ENCODE data around the gene RAMACL.

RAMACL gene

GRCh38 chr6:166572370-166573261, 13.9 kb downstream of the RAMACL start:
- ChIA-PET CTCF (interaction anchor here (0.6 kb wide), 2 partner anchors 7 to 18 kb away, joined by 3 to 4 read pairs; no protein-coding TSS in a partner anchor), POLR2A (no interaction called here)
- Histone ChIP-seq H3K9me3 (ENCODE audit: control insufficient read depth, insufficient read depth, low read depth, low read length) (no peaks in the 10 kb centered on the region), H3K27ac (ENCODE audit: extremely low read depth, low read depth, low read length) (no peak overlapping the region), H3K4me3 (ENCODE audit: low read depth, low read length) (no peak overlapping the region), H3K36me3 (ENCODE audit: control insufficient read depth in 2 of 2, insufficient read depth in 1 of 2, low read length in 2 of 2) (no peaks in the 10 kb centered on the region), H3K4me1 (ENCODE audit: control insufficient read depth, insufficient read depth, low read length) (peaks cover 8% of the 10 kb centered on the region)
- TF ChIP-seq, protein P1, sequence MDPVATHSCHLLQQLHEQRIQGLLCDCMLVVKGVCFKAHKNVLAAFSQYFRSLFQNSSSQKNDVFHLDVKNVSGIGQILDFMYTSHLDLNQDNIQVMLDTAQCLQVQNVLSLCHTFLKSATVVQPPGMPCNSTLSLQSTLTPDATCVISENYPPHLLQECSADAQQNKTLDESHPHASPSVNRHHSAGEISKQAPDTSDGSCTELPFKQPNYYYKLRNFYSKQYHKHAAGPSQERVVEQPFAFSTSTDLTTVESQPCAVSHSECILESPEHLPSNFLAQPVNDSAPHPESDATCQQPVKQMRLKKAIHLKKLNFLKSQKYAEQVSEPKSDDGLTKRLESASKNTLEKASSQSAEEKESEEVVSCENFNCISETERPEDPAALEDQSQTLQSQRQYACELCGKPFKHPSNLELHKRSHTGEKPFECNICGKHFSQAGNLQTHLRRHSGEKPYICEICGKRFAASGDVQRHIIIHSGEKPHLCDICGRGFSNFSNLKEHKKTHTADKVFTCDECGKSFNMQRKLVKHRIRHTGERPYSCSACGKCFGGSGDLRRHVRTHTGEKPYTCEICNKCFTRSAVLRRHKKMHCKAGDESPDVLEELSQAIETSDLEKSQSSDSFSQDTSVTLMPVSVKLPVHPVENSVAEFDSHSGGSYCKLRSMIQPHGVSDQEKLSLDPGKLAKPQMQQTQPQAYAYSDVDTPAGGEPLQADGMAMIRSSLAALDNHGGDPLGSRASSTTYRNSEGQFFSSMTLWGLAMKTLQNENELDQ (tag by site-specific recombination; IDR thresholded peaks at IDR 0.05; ENCODE audit: low read depth) = no peak
- TF ChIP-seq, protein P2, sequence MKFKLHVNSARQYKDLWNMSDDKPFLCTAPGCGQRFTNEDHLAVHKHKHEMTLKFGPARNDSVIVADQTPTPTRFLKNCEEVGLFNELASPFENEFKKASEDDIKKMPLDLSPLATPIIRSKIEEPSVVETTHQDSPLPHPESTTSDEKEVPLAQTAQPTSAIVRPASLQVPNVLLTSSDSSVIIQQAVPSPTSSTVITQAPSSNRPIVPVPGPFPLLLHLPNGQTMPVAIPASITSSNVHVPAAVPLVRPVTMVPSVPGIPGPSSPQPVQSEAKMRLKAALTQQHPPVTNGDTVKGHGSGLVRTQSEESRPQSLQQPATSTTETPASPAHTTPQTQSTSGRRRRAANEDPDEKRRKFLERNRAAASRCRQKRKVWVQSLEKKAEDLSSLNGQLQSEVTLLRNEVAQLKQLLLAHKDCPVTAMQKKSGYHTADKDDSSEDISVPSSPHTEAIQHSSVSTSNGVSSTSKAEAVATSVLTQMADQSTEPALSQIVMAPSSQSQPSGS (tag by site-specific recombination; IDR thresholded peaks at IDR 0.05; ENCODE audit: low read depth) = peak; percentile 54; the same call in 1 of the 2 replicates
- TF ChIP-seq SCRT2 (tag by site-specific recombination; IDR thresholded peaks at IDR 0.05) (peak; percentile 95), ZNF18 (tag by site-specific recombination; IDR thresholded peaks at IDR 0.05) (no peak), PRDM6 (tag by site-specific recombination; IDR thresholded peaks at IDR 0.05) (peak; percentile 46; the same call in 1 of the 2 replicates), ZNF629 (tag by site-specific recombination; IDR thresholded peaks at IDR 0.05) (0 out of 2 replicates have a peak, but pooled peaks have one; percentile 38), OSR2 (tag by site-specific recombination; IDR thresholded peaks at IDR 0.05) (no peak), ZBTB21 (tag by site-specific recombination; IDR thresholded peaks at IDR 0.05) (peak; percentile 29; the same call in 1 of the 2 replicates)

DNA sequence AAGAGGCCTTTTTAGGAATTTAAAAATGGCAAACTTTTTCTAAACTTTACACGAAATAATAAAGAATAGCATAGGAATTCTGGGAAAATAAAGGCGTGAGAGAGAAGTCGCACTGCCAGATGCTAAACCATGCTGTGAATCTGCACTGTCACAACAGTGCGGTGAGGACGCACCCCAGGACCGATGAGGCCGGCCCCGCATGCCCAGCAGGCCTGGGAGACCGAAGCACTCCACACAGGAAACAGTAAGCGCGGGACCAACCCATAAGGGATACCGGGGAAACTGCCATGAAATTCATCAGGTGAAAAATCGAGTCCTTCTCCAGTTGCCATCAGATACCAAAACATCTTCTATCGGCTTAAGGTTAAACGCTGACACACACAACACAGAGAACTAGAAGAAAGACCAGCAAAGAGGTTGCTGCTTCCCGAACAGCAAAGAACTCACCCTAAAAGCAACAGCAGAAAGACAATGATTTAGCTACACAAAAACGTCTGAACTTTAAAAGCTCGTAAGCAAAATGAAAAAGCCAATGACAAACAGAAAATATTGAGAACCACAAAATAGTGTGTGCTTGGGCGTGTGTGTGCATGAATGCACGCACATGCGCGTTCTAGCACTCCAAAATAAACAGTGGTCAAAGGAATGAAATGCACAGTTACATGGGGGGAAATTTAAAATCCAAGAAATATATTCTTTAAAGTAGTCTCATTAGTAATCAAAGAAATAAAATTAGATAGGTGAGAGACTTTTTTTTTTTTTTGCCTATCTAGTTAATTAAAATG, 15.4 kb downstream of the RAMACL start:
- CTCF ChIA-PET = interaction anchor here (0.6 kb wide), 1 partner anchor 9 kb away, joined by 3 read pairs; no protein-coding TSS in a partner anchor

More for the DNA sequence above, 15.4 kb downstream of the RAMACL start:
- Histone ChIP-seq H3K36me3 (ENCODE audit: control insufficient read depth in 2 of 2, insufficient read depth in 1 of 2, low read length in 2 of 2) (no peaks in the 10 kb centered on the region), H3K27ac (ENCODE audit: extremely low read depth, low read depth, low read length) (no peak overlapping the region), H3K4me3 (ENCODE audit: low read depth, low read length) (no peak overlapping the region), H3K9me3 (ENCODE audit: control insufficient read depth, insufficient read depth, low read depth, low read length) (no peaks in the 10 kb centered on the region), H3K4me1 (ENCODE audit: control insufficient read depth, insufficient read depth, low read length) (peaks cover 8% of the 10 kb centered on the region)
- TF ChIP-seq ZNF211 (tag by site-specific recombination; IDR thresholded peaks at IDR 0.05; ENCODE audit: low read depth) = no peak
- TF ChIP-seq ZBTB44 (tag by site-specific recombination; IDR thresholded peaks at IDR 0.05) = peak; percentile 36; the same call in 1 of the 2 replicates
- peak; percentile 11; the same call in 1 of the 2 replicates for TF ChIP-seq ZIC2 (tag by site-specific recombination; IDR thresholded peaks at IDR 0.05)
- POLR2A ChIA-PET = no interaction called here
